Sigmoid colon (tissue), 7 donors: ENCODE results near the gene E2F2. TPM values are rescaled to one million over a fixed set of nuclear protein-coding genes. Genes with fewer than 3 reads are reported as not detected.

ENCODE experiments used
- DNase-seq: peaks from one replicate; pipeline ENCODE4 v3.0.0-alpha.2; 2019
- H3K27ac ChIP-seq, 4 donors: fragments of 200-600 bp; sonication (generic); one replicate each; pipeline ENCODE4 v1.5.1; 2016 to 2019; ENCODE audit warnings: mild to moderate bottlenecking in 1 of 4
- H3K27me3 ChIP-seq, 3 donors: fragments of 200-600 bp; sonication (generic); one replicate each; pipeline ENCODE4 v1.5.1; 2019; ENCODE audit warnings: mild to moderate bottlenecking in 1 of 3
- H3K36me3 ChIP-seq, 4 donors: fragments of 200-600 bp; sonication (generic); one replicate each; pipeline ENCODE4 v1.5.1; 2016 to 2019
- H3K4me1 ChIP-seq, 4 donors: fragments of 200-600 bp; sonication (generic); one replicate each; pipeline ENCODE4 v1.5.1; 2017 to 2019
- H3K4me3 ChIP-seq, 4 donors: fragments of 200-600 bp; sonication (generic); one replicate each; pipeline ENCODE4 v1.5.1; 2017 to 2019; ENCODE audit warnings: mild to moderate bottlenecking in 2 of 4, moderate library complexity in 1 of 4
- H3K9me3 ChIP-seq, 4 donors: fragments of 200-600 bp in 3 of 4; sonication (generic) in 3 of 4; one replicate each; pipeline versions ENCODE4 v1.5.1 to v1.6.1; 2013 to 2019
- CTCF ChIP-seq, 4 experiments: fragments of 450-650 bp in 3 of 4; fragments of 200-600 bp in 1 of 4; IDR thresholded peaks; one replicate each; pipeline ENCODE4 v1.5.1; 2016 to 2019; ENCODE audit warnings: antibody characterized with exemption in 4 of 4, mild to moderate bottlenecking in 3 of 4, moderate library complexity in 2 of 4
- EP300 ChIP-seq, 4 donors: sonication (generic); formaldehyde crosslinking; IDR thresholded peaks; one replicate each; pipeline ENCODE4 v1.6.1; 2017; ENCODE audit warnings: antibody characterized with exemption in 4 of 4
- POLR2A ChIP-seq, 2 donors: fragments of 450-650 bp; IDR thresholded peaks; one replicate each; pipeline ENCODE4 v1.6.1; 2016; ENCODE audit warnings: antibody characterized with exemption in 2 of 2, mild to moderate bottlenecking in 2 of 2, moderate library complexity in 2 of 2
- POLR2AphosphoS5 ChIP-seq, 4 donors: sonication (generic); formaldehyde crosslinking; IDR thresholded peaks; one replicate each; pipeline ENCODE4 v1.6.1; 2017; ENCODE audit warnings: antibody characterized with exemption in 4 of 4
- WGBS, 2 donors: extraction: QIAGEN DNeasy Blood & Tissue Kit; methylation state at CpG; one replicate each; pipeline ENCODE4 v1.1.7; 2013; 5-methylcytosine and 5-hydroxymethylcytosine counted together
- intact Hi-C: fragments of 100-400 bp; cut with DNase I; formaldehyde crosslinking; loops from one replicate; pipeline ENCODE4 v1.15.1; 2023
- polyA plus RNA-seq, 3 donors: library from polyadenylated mRNA; stranded (reverse); fragments of 200-250 nt; gene quantifications; one replicate each; pipeline ENCODE4 v1.2.3, GENCODE V29; 2013
- total RNA-seq, 4 donors: library from RNA; depleted of rRNA; stranded (reverse); fragments of >200 nt; gene quantifications; one replicate each; pipeline ENCODE4 v1.1.0, GENCODE V29; 2016
- donor health status: healthy with polysubstance abuse.
- donor health status: Bipolar disorder and iron deficiency.
- donor health status: healthy.

E2F2 gene
- total and polyA plus RNA-seq, 7 donors, result 0.14 to 10.6 (median 2.4) TPM; not detected in 2

- 87 to 89% methylated on average over 10 of the region's 10 CpGs for WGBS, 2 donors
- no peak for TF ChIP-seq POLR2AphosphoS5 (IDR thresholded peaks at IDR 0.05)
- TF ChIP-seq POLR2A (IDR thresholded peaks at IDR 0.05), result no peak
- TF ChIP-seq EP300 (IDR thresholded peaks at IDR 0.05), result no peak
- no peak for TF ChIP-seq CTCF (IDR thresholded peaks at IDR 0.05)
- no peaks in the 10 kb centered on the region for H3K27me3 ChIP-seq
- DNase-seq, result no peak
- peaks cover 0 to 25% (median 14%) of the 10 kb centered on the region in 4 donors for H3K4me1 ChIP-seq
- H3K36me3 ChIP-seq, result no peaks in the 10 kb centered on the region
- intact Hi-C loops, result no loop called here
- no peaks in the 10 kb centered on the region for H3K9me3 ChIP-seq
- H3K27ac ChIP-seq, result no peak overlapping the region
- H3K4me3 ChIP-seq, result no peak overlapping the region
These were observed 53.5 kb downstream of the E2F2 start for GRCh38 chr1:23477359-23478144.

GRCh38 chr1:23475641-23476040 is 55.4 kb downstream of the E2F2 start:
- Histone ChIP-seq H3K36me3 (no peaks in the 10 kb centered on the region), H3K4me1 (peaks cover 0 to 21% (median 7%) of the 10 kb centered on the region in 4 donors), H3K4me3 (no peak overlapping the region), H3K27me3 (no peaks in the 10 kb centered on the region), H3K27ac (peak overlapping the region in 2 of 4 donors; percentile 10 to 50), H3K9me3 (no peaks in the 10 kb centered on the region)
- no peak for DNase-seq
- WGBS, 2 donors, result 89 to 95% methylated on average over 3 of the region's 3 CpGs
- intact Hi-C loops, result no loop called here
- TF ChIP-seq POLR2A (IDR thresholded peaks at IDR 0.05), result no peak
- TF ChIP-seq CTCF (IDR thresholded peaks at IDR 0.05), result no peak
- no peak for TF ChIP-seq EP300 (IDR thresholded peaks at IDR 0.05)
- TF ChIP-seq POLR2AphosphoS5 (IDR thresholded peaks at IDR 0.05), result no peak

- H3K4me1 ChIP-seq, result peaks cover 0 to 26% (median 7%) of the 10 kb centered on the region in 4 donors
These were observed 55.9 kb downstream of the E2F2 start for GRCh38 chr1:23475134-23475628.

GRCh38 chr1:23473037-23473800 is 57.8 kb downstream of the E2F2 start:
- no peak for DNase-seq
- 77 to 87% methylated on average over 6 of the region's 6 CpGs for WGBS, 2 donors
- Histone ChIP-seq H3K9me3 (no peaks in the 10 kb centered on the region), H3K4me3 (no peak overlapping the region), H3K36me3 (no peaks in the 10 kb centered on the region), H3K27me3 (no peaks in the 10 kb centered on the region), H3K27ac (peak overlapping the region in 1 of 4 donors; percentile 33), H3K4me1 (peaks cover 0 to 31% (median 7%) of the 10 kb centered on the region in 4 donors)
- no peak for TF ChIP-seq CTCF (IDR thresholded peaks at IDR 0.05)
- no peak for TF ChIP-seq POLR2A (IDR thresholded peaks at IDR 0.05)
- TF ChIP-seq POLR2AphosphoS5 (IDR thresholded peaks at IDR 0.05), result no peak
- no peak for TF ChIP-seq EP300 (IDR thresholded peaks at IDR 0.05)
- intact Hi-C loops, result no loop called here

More at GRCh38 chr1:23475134-23475628, 55.9 kb downstream of the E2F2 start:
- DNase-seq, result no peak
- intact Hi-C loops, result no loop called here
- TF ChIP-seq EP300 (IDR thresholded peaks at IDR 0.05), result no peak
- WGBS, 2 donors, result 77 to 79% methylated on average over 6 of the region's 6 CpGs
- H3K36me3 ChIP-seq, result no peaks in the 10 kb centered on the region
- no peaks in the 10 kb centered on the region for H3K27me3 ChIP-seq
- no peak overlapping the region for H3K4me3 ChIP-seq
- H3K9me3 ChIP-seq, result no peaks in the 10 kb centered on the region
- peak overlapping the region in 2 of 4 donors; percentile 10 to 50 for H3K27ac ChIP-seq
